Neuronal stem cell (in vitro differentiated cells): ENCODE data around the gene EMP3. TPM values are rescaled to one million over a fixed set of nuclear protein-coding genes. Genes with fewer than 3 reads are reported as not detected.

ENCODE experiments used
- DNase-seq: peaks from one replicate; pipeline ENCODE4 v3.0.0-alpha.2; 2013; ENCODE audit warnings: low spot score
- H2AFZ ChIP-seq: one replicate; pipeline ENCODE4 v1.6.1; 2013; ENCODE audit warnings: mild to moderate bottlenecking, low read length, inconsistent platforms
- H2AK5ac ChIP-seq: 2 replicates; pipeline ENCODE4 v1.6.1; 2013; ENCODE audit warnings: low read depth, mild to moderate bottlenecking, inconsistent platforms, low read length, moderate library complexity, mixed read lengths
- H2BK120ac ChIP-seq: 2 replicates; pipeline ENCODE4 v1.6.1; 2013; ENCODE audit warnings: low read depth, mild to moderate bottlenecking, inconsistent platforms, low read length, moderate library complexity, mixed read lengths
- H2BK12ac ChIP-seq: one replicate; pipeline ENCODE4 v1.6.1; 2013; ENCODE audit warnings: low read length, inconsistent platforms
- H2BK15ac ChIP-seq: 2 replicates; pipeline ENCODE4 v1.6.1; 2013; ENCODE audit warnings: mild to moderate bottlenecking, low read length, inconsistent platforms, mixed read lengths
- H2BK5ac ChIP-seq: one replicate; pipeline ENCODE4 v1.6.1; 2013; ENCODE audit warnings: inconsistent platforms, mild to moderate bottlenecking, low read length, moderate library complexity
- H3K14ac ChIP-seq: one replicate; pipeline ENCODE4 v1.6.1; 2013; ENCODE audit warnings: low read length, inconsistent platforms
- H3K18ac ChIP-seq: 2 replicates; pipeline ENCODE4 v1.6.1; 2013; ENCODE audit warnings: low read length, inconsistent platforms
- H3K23ac ChIP-seq: 2 replicates; pipeline ENCODE4 v1.6.1; 2013; ENCODE audit warnings: low read depth, mild to moderate bottlenecking, mixed read lengths, low read length, inconsistent platforms; ENCODE audit not compliant: poor library complexity
- H3K27ac ChIP-seq: replicated peaks from 3 replicates; pipeline ENCODE4 v1.5.1; 2013; ENCODE audit warnings: low read length, inconsistent platforms
- H3K27me3 ChIP-seq, 3 experiments: 2 replicates each; pipeline ENCODE4 v1.6.1; 2013; ENCODE audit warnings: low read length in 3 of 3, mild to moderate bottlenecking in 2 of 3, inconsistent platforms in 1 of 3, low read depth in 1 of 3, mixed read lengths in 1 of 3, moderate library complexity in 1 of 3; ENCODE audit not compliant: control insufficient read depth in 3 of 3, insufficient read depth in 3 of 3
- H3K36me3 ChIP-seq, 2 donors: replicated peaks in 1 of 2; 2 replicates each; pipeline ENCODE4 v1.6.1; 2013; ENCODE audit warnings: low read length in 2 of 2; ENCODE audit not compliant: control insufficient read depth in 2 of 2, insufficient read depth in 2 of 2
- H3K4ac ChIP-seq: 2 replicates; pipeline ENCODE4 v1.6.1; 2013; ENCODE audit warnings: inconsistent platforms, mild to moderate bottlenecking, low read length, moderate library complexity
- H3K4me1 ChIP-seq, 2 donors: 1 replicate in 1 of 2; 2 replicates in 1 of 2; pipeline ENCODE4 v1.6.1; 2013; ENCODE audit warnings: low read length in 2 of 2, low read depth in 1 of 2; ENCODE audit not compliant: control insufficient read depth in 2 of 2, insufficient read depth in 1 of 2
- H3K4me2 ChIP-seq: one replicate; pipeline ENCODE4 v1.6.1; 2013; ENCODE audit warnings: mild to moderate bottlenecking, low read length, inconsistent platforms; ENCODE audit not compliant: insufficient read depth, poor library complexity, severe bottlenecking
- H3K4me3 ChIP-seq, 2 donors: 2 replicates each; pipeline ENCODE4 v1.5.1; 2013; ENCODE audit warnings: low read length in 2 of 2, mild to moderate bottlenecking in 2 of 2, inconsistent platforms in 1 of 2, moderate library complexity in 1 of 2
- H3K79me1 ChIP-seq: one replicate; pipeline ENCODE4 v1.6.1; 2013; ENCODE audit warnings: low read depth, mild to moderate bottlenecking, inconsistent platforms, low read length, moderate library complexity
- H3K9ac ChIP-seq: one replicate; pipeline ENCODE4 v1.6.1; 2013; ENCODE audit warnings: mild to moderate bottlenecking, low read depth, low read length, inconsistent platforms; ENCODE audit not compliant: poor library complexity
- H3K9me3 ChIP-seq, 2 donors: replicated peaks in 1 of 2; 2 replicates each; pipeline versions ENCODE3 to v1.6.1; 2013; ENCODE audit warnings: low read length in 2 of 2, mild to moderate bottlenecking in 2 of 2, inconsistent platforms in 1 of 2, low read depth in 1 of 2, mixed read lengths in 1 of 2, moderate library complexity in 1 of 2; ENCODE audit not compliant: control insufficient read depth in 2 of 2, insufficient read depth in 1 of 2
- H4K8ac ChIP-seq: one replicate; pipeline ENCODE4 v1.6.1; 2013; ENCODE audit warnings: low read depth, mild to moderate bottlenecking, inconsistent platforms, low read length, moderate library complexity
- H4K91ac ChIP-seq: one replicate; pipeline ENCODE4 v1.6.1; 2013; ENCODE audit warnings: low read length, low read depth, mild to moderate bottlenecking, inconsistent platforms; ENCODE audit not compliant: poor library complexity
- WGBS, 2 donors: extraction: QIAGEN DNeasy Blood & Tissue Kit; methylation state at CpG; one replicate each; pipeline ENCODE4 v1.1.7; 2013; ENCODE audit warnings: missing lambda C conversion rate in 2 of 2, mixed read lengths in 1 of 2; ENCODE audit not compliant: insufficient read length in 2 of 2, insufficient replicate concordance in 1 of 2; ENCODE audit errors: extremely low coverage in 2 of 2; 5-methylcytosine and 5-hydroxymethylcytosine counted together
- polyA plus RNA-seq, 2 experiments: library from polyadenylated mRNA; stranded (reverse); fragments of 200-250 nt; gene quantifications; one replicate each; pipeline ENCODE4 v1.2.3, GENCODE V29; 2013

EMP3 gene, protein sequence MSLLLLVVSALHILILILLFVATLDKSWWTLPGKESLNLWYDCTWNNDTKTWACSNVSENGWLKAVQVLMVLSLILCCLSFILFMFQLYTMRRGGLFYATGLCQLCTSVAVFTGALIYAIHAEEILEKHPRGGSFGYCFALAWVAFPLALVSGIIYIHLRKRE
- polyA plus RNA-seq (2013, experiment 1 of 2): 45.0 TPM
- 46.0 TPM for polyA plus RNA-seq (2013, experiment 2 of 2)

DNA sequence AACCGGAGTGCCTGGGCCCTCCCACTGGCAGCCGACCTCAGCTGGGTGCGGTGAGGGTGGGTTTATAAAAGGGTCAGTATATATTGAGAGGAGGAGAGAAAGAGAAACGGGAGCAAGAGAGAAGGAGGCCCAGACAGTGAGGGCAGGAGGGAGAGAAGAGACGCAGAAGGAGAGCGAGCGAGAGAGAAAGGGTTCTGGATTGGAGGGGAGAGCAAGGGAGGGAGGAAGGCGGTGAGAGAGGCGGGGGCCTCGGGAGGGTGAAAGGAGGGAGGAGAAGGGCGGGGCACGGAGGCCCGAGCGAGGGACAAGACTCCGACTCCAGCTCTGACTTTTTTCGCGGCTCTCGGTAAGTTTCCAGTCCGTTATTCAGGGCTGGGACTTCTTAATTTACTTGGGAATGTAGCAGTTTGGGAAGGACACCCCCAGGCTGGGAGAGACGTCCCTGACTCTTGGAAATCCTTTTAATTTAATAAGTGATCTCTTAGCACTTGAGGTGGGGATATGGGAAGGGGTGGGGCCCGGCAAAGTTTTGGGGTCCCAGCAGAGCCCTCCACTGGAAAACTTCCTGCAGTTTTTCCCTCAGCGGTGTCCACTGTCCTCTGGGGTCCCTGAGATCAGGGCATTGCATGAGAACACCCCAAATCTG lies at the start of gene EMP3:
Gene EMP3 (plus strand): TSS at position 288 of the 646 bp plus-strand sequence. CDS start 1,293 bp downstream, outside the sequence.
- Histone ChIP-seq H4K8ac (no peak within 1 kb of the TSS), H3K4me1 (peaks cover 6 to 14% of the 10 kb centered on the region in 2 donors), H3K4me3 (peak within 1 kb of the TSS; percentile 19 to 58), H3K4me2 (peak within 1 kb of the TSS; percentile 56), H3K18ac (peak within 1 kb of the TSS; percentile 89), H4K91ac (no peak within 1 kb of the TSS), H2AFZ (peak within 1 kb of the TSS; percentile 91), H2BK15ac (peak within 1 kb of the TSS; percentile 1), H3K23ac (no peak within 1 kb of the TSS), H3K9ac (no peak within 1 kb of the TSS), H3K79me1 (no peaks in the 10 kb centered on the region), H2AK5ac (peak within 1 kb of the TSS; percentile 36), H2BK120ac (peak within 1 kb of the TSS; percentile 14), H3K4ac (no peak within 1 kb of the TSS), H3K14ac (no peak within 1 kb of the TSS), H2BK12ac (no peak within 1 kb of the TSS), H3K27me3 (no peaks in the 10 kb centered on the region), H2BK5ac (peak within 1 kb of the TSS; percentile 72), H3K36me3 (no peaks in the 10 kb centered on the region), H3K27ac (peak within 1 kb of the TSS; percentile 70), H3K9me3 (peaks cover 0 to 5% of the 10 kb centered on the region in 2 donors)
- peak; percentile 54 for DNase-seq
- no CpG with 5 or more reads among the region's 22 CpGs for WGBS, 2 donors

DNA sequence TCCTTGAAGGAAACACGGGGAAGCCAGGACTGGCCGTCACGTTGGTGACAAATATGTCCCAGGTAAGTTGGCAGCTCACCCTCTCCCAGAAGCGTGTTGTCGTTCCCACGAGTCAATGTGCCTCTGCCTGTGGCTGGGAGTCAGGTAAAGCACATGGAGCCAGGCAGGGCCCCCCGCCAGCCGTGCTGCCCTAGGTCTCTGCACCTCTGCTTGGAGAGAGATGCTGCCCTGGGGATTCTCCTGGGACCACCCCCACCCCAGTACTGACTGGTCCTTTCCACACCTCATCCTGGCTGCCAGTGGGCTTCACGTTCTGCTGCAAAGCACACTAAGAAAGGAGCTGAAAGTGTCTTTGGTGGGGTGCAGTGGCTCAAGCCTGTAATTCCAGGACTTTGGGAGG lies 45.6 kb upstream of the EMP3 start:
- Histone ChIP-seq H2BK120ac (no peak overlapping the region), H3K4ac (no peak overlapping the region), H2BK15ac (no peak overlapping the region), H3K23ac (no peak overlapping the region), H3K4me1 (no peaks in the 10 kb centered on the region), H3K4me3 (no peak overlapping the region), H4K91ac (no peak overlapping the region), H3K36me3 (peaks cover 10 to 63% of the 10 kb centered on the region in 2 donors), H3K27ac (no peak overlapping the region), H2AFZ (no peak overlapping the region), H2BK5ac (no peak overlapping the region), H2BK12ac (no peak overlapping the region), H3K18ac (no peak overlapping the region), H3K4me2 (no peak overlapping the region), H3K9ac (no peak overlapping the region), H3K79me1 (no peaks in the 10 kb centered on the region), H3K14ac (no peak overlapping the region), H4K8ac (no peak overlapping the region), H2AK5ac (no peak overlapping the region), H3K9me3 (peaks cover 5 to 17% of the 10 kb centered on the region in 2 donors), H3K27me3 (peaks cover 0 to 2% (median 0%) of the 10 kb centered on the region in 3 experiments)
- no peak for DNase-seq
- no CpG with 5 or more reads among the region's 9 CpGs for WGBS, 2 donors

DNA sequence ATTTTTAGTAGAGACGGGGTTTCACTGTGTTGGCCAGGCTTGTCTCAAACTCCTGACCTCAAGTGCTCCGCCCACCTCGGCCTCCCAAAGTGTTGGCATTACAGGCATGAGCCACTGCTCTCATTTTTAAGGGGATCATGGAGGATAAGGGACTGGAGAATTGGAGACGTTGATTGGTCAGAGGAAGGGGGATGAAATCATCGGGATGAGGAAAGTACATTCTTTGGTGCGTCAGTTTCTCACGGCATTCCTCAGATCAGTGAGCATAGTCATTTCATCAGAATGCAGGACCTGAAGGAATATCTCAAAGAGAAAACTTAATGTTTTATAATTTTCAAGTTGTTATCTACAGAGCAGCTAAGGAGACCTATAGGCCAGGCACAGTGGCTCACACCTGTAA lies 41.4 kb upstream of the EMP3 start:
- Histone ChIP-seq H2BK5ac (no peak overlapping the region), H4K91ac (no peak overlapping the region), H3K18ac (no peak overlapping the region), H3K27me3 (peaks cover 0 to 2% (median 0%) of the 10 kb centered on the region in 3 experiments), H3K79me1 (no peaks in the 10 kb centered on the region), H3K23ac (no peak overlapping the region), H2AFZ (no peak overlapping the region), H3K4ac (no peak overlapping the region), H3K14ac (no peak overlapping the region), H3K27ac (no peak overlapping the region), H4K8ac (no peak overlapping the region), H2BK15ac (no peak overlapping the region), H3K9ac (no peak overlapping the region), H2BK120ac (no peak overlapping the region), H3K4me1 (no peaks in the 10 kb centered on the region), H2BK12ac (no peak overlapping the region), H3K36me3 (peaks cover 16 to 81% of the 10 kb centered on the region in 2 donors), H3K9me3 (peaks cover 5 to 42% of the 10 kb centered on the region in 2 donors), H2AK5ac (no peak overlapping the region), H3K4me2 (no peak overlapping the region), H3K4me3 (no peak overlapping the region)
- no peak for DNase-seq
- no CpG with 5 or more reads among the region's 7 CpGs for WGBS, 2 donors

DNA sequence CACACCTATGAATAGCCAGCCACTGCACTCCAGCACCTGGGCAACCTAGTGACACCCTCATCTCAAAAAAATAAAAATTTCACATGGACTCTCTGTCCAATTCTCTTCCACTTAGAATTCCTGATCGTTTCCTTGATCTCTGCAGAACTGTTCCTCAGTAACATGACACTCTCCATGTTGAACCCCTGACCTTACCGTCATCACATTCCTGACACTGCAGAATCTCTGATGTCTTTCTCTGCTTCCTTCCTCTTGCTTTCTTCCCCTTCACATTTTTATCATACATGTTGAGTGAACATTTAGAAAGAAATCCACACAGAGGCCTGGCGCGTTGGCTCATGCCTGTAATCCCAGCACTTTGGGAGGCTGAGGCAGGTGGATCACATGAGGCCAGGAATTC lies 40.5 kb upstream of the EMP3 start:
- Histone ChIP-seq H3K9ac (no peak overlapping the region), H3K27me3 (peaks cover 0 to 2% (median 0%) of the 10 kb centered on the region in 3 experiments), H3K4me2 (no peak overlapping the region), H2BK5ac (no peak overlapping the region), H3K4me1 (no peaks in the 10 kb centered on the region), H3K23ac (no peak overlapping the region), H3K4me3 (no peak overlapping the region), H2BK120ac (no peak overlapping the region), H4K8ac (no peak overlapping the region), H2AK5ac (no peak overlapping the region), H3K14ac (no peak overlapping the region), H3K36me3 (peaks cover 16 to 81% of the 10 kb centered on the region in 2 donors), H2BK15ac (no peak overlapping the region), H3K27ac (no peak overlapping the region), H3K9me3 (peaks cover 5 to 42% of the 10 kb centered on the region in 2 donors), H3K79me1 (no peaks in the 10 kb centered on the region), H3K4ac (no peak overlapping the region), H4K91ac (no peak overlapping the region), H2AFZ (no peak overlapping the region), H3K18ac (no peak overlapping the region), H2BK12ac (no peak overlapping the region)
- no peak for DNase-seq
- WGBS, 2 donors: no CpG with 5 or more reads among the region's 4 CpGs
